ENCODE data around the gene SLC29A2.

Gene SLC29A2

DNA sequence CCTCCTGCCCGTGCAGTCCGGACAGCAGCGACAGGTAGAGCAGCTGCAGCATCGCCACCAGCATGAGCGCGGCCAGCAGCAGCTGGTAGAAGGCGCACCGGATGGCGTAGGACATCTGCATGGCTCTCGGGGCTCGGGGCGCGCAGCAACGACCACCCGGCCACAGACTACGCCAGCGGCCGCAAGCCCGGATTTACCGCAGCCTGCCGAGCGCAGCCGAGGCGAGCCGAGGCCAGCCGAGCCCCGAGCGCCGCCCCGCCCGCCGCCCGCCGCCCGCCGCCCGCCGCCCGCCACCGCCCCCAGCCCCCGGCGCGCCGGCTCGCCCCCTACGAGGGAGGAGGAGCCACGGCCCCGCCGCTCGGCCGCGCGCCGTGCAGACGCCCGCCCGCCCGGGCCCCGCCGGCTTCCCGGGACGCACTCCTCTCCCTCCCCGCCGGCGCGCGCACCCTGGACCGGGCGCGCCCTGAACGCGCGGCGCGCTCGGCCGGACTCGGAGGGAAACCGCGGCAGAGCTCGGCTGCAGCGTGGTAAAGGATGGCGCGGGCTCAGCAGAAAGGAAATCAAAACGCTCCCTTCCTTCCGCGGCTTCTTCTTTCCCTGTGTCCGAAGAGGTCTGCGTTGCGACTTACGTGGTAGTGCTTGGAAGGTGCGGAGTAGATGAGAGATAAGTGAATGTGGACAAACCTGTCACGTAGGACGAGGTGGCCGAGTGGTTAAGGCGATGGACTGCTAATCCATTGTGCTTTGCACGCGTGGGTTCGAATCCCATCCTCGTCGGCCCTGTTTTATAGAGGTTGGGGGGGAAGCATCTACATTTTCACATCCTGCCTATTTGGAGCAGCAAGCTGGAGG lies 23.9 kb downstream of the SLC29A2 start, which contains the start of gene B4GAT1 (continued):
- TF ChIP-seq, protein P1, sequence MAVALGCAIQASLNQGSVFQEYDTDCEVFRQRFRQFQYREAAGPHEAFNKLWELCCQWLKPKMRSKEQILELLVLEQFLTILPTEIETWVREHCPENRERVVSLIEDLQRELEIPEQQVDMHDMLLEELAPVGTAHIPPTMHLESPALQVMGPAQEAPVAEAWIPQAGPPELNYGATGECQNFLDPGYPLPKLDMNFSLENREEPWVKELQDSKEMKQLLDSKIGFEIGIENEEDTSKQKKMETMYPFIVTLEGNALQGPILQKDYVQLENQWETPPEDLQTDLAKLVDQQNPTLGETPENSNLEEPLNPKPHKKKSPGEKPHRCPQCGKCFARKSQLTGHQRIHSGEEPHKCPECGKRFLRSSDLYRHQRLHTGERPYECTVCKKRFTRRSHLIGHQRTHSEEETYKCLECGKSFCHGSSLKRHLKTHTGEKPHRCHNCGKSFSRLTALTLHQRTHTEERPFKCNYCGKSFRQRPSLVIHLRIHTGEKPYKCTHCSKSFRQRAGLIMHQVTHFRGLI (tag by site-specific recombination; IDR thresholded peaks at IDR 0.05) = peak; percentile 50; the same call in 1 of the 2 replicates
- no peak for TF ChIP-seq ZNF677 (tag by site-specific recombination; IDR thresholded peaks at IDR 0.05)
- TF ChIP-seq ZNF585B (tag by site-specific recombination; IDR thresholded peaks at IDR 0.05) = no peak
- no peak for TF ChIP-seq ZNF549 (tag by site-specific recombination; IDR thresholded peaks at IDR 0.05)
- no peak for TF ChIP-seq ZNF621 (tag by site-specific recombination; IDR thresholded peaks at IDR 0.05)
- peak; percentile 48; the same call in 1 of the 2 replicates for TF ChIP-seq TRIM28 (IDR thresholded peaks at IDR 0.05; ENCODE audit: borderline replicate concordance, low read length)
- TF ChIP-seq, protein P2, sequence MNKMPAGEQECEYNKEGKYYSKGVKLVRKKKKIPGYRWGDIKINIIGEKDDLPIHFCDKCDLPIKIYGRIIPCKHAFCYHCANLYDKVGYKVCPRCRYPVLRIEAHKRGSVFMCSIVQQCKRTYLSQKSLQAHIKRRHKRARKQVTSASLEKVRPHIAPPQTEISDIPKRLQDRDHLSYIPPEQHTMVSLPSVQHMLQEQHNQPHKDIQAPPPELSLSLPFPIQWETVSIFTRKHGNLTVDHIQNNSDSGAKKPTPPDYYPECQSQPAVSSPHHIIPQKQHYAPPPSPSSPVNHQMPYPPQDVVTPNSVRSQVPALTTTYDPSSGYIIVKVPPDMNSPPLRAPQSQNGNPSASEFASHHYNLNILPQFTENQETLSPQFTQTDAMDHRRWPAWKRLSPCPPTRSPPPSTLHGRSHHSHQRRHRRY (tag by site-specific recombination; IDR thresholded peaks at IDR 0.05) = 0 out of 2 replicates have a peak, but pooled peaks have one; percentile 36
- TF ChIP-seq ZSCAN30 (tag by site-specific recombination; IDR thresholded peaks at IDR 0.05) = peak; percentile 80
- TF ChIP-seq ZFP37 (tag by site-specific recombination; IDR thresholded peaks at IDR 0.05) = peak; percentile 94; the same call in 1 of the 2 replicates
- TF ChIP-seq ZNF274 (IDR thresholded peaks at IDR 0.05; ENCODE audit: low read length) = no peak
- no peak for TF ChIP-seq ZNF274 (tag by site-specific recombination; IDR thresholded peaks at IDR 0.05; ENCODE audit: borderline replicate concordance)
- no peak for TF ChIP-seq ZNF623 (tag by site-specific recombination; IDR thresholded peaks at IDR 0.05)
- TF ChIP-seq ZNF664 (tag by site-specific recombination; IDR thresholded peaks at IDR 0.05) = no peak; the same call in 1 of the 2 replicates
- TF ChIP-seq, protein P3, sequence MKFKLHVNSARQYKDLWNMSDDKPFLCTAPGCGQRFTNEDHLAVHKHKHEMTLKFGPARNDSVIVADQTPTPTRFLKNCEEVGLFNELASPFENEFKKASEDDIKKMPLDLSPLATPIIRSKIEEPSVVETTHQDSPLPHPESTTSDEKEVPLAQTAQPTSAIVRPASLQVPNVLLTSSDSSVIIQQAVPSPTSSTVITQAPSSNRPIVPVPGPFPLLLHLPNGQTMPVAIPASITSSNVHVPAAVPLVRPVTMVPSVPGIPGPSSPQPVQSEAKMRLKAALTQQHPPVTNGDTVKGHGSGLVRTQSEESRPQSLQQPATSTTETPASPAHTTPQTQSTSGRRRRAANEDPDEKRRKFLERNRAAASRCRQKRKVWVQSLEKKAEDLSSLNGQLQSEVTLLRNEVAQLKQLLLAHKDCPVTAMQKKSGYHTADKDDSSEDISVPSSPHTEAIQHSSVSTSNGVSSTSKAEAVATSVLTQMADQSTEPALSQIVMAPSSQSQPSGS (tag by site-specific recombination; IDR thresholded peaks at IDR 0.05; ENCODE audit: low read depth) = no peak
- TF ChIP-seq GLIS2 (tag by site-specific recombination; IDR thresholded peaks at IDR 0.05) = peak; percentile 33; the same call in 1 of the 2 replicates
- no peak for TF ChIP-seq ZNF174 (tag by site-specific recombination; IDR thresholded peaks at IDR 0.05)
- no peak for TF ChIP-seq ZNF571 (tag by site-specific recombination; IDR thresholded peaks at IDR 0.05)
- TF ChIP-seq, protein P4, sequence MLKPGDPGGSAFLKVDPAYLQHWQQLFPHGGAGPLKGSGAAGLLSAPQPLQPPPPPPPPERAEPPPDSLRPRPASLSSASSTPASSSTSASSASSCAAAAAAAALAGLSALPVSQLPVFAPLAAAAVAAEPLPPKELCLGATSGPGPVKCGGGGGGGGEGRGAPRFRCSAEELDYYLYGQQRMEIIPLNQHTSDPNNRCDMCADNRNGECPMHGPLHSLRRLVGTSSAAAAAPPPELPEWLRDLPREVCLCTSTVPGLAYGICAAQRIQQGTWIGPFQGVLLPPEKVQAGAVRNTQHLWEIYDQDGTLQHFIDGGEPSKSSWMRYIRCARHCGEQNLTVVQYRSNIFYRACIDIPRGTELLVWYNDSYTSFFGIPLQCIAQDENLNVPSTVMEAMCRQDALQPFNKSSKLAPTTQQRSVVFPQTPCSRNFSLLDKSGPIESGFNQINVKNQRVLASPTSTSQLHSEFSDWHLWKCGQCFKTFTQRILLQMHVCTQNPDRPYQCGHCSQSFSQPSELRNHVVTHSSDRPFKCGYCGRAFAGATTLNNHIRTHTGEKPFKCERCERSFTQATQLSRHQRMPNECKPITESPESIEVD (tag by site-specific recombination; IDR thresholded peaks at IDR 0.05) = no peak
- TF ChIP-seq, protein P5, sequence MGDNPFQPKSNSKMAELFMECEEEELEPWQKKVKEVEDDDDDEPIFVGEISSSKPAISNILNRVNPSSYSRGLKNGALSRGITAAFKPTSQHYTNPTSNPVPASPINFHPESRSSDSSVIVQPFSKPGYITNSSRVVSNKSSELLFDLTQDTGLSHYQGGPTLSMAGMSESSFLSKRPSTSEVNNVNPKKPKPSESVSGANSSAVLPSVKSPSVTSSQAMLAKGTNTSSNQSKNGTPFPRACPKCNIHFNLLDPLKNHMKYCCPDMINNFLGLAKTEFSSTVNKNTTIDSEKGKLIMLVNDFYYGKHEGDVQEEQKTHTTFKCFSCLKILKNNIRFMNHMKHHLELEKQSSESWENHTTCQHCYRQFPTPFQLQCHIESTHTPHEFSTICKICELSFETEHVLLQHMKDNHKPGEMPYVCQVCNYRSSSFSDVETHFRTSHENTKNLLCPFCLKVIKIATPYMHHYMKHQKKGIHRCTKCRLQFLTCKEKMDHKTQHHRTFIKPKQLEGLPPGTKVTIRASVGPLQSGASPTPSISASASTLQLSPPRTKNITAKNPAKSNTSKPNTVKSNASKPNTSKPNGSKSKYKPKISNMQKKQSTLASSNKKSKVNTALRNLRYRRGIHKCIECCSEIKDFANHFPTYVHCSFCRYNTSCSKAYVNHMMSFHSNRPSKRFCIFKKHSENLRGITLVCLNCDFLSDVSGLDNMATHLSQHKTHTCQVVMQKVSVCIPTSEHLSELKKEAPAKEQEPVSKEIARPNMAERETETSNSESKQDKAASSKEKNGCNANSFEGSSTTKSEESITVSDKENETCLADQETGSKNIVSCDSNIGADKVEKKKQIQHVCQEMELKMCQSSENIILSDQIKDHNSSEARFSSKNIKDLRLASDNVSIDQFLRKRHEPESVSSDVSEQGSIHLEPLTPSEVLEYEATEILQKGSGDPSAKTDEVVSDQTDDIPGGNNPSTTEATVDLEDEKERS (tag by site-specific recombination; IDR thresholded peaks at IDR 0.05) = no peak
- peak; percentile 60 for TF ChIP-seq GLIS1 (tag by site-specific recombination; IDR thresholded peaks at IDR 0.05)
- TF ChIP-seq ZNF544 (tag by site-specific recombination; IDR thresholded peaks at IDR 0.05) = no peak
- no peak for TF ChIP-seq MZF1 (tag by site-specific recombination; IDR thresholded peaks at IDR 0.05; ENCODE audit: borderline replicate concordance)
- no peak for TF ChIP-seq ZNF16 (tag by site-specific recombination; IDR thresholded peaks at IDR 0.05; ENCODE audit: low read depth)
- TF ChIP-seq ZNF596 (tag by site-specific recombination; IDR thresholded peaks at IDR 0.05) = no peak
- TF ChIP-seq KLF10 (tag by site-specific recombination; IDR thresholded peaks at IDR 0.05) = peak; percentile 64; the same call in 1 of the 2 replicates
- TF ChIP-seq ZNF239 (tag by site-specific recombination; IDR thresholded peaks at IDR 0.05) = no peak; the same call in 1 of the 2 replicates
- TF ChIP-seq ZNF37A (tag by site-specific recombination; IDR thresholded peaks at IDR 0.05) = no peak
- TF ChIP-seq, protein P6, sequence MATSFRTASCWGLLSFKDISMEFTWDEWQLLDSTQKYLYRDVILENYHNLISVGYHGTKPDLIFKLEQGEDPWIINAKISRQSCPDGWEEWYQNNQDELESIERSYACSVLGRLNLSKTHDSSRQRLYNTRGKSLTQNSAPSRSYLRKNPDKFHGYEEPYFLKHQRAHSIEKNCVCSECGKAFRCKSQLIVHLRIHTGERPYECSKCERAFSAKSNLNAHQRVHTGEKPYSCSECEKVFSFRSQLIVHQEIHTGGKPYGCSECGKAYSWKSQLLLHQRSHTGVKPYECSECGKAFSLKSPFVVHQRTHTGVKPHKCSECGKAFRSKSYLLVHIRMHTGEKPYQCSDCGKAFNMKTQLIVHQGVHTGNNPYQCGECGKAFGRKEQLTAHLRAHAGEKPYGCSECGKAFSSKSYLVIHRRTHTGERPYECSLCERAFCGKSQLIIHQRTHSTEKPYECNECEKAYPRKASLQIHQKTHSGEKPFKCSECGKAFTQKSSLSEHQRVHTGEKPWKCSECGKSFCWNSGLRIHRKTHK (tag by site-specific recombination; IDR thresholded peaks at IDR 0.05) = no peak
- TF ChIP-seq ZNF214 (tag by site-specific recombination; IDR thresholded peaks at IDR 0.05; ENCODE audit: borderline replicate concordance) = no peak

All from HEK293 (cell line).